ENCODE data around the gene ABI1. TPM values are rescaled to one million over a fixed set of nuclear protein-coding genes. Genes with fewer than 3 reads are reported as not detected.

Gene ABI1

Small RNA genes lying within 50 kb of the gene (small RNA-seq; reads per million reads assigned to genes)
- gene RF00191 (ENCODE audit: insufficient read depth) (not detected), gene RNU6-946P (ENCODE audit: insufficient read depth) (not detected)
